IPS-18a (cell line): ENCODE measurements around the gene SMIM15.

Experiments
- H3K27ac ChIP-seq: one replicate; pipeline ENCODE4 v1.5.1; 2013; ENCODE audit warnings: low read length
- H3K27me3 ChIP-seq: one replicate; pipeline ENCODE4 v1.6.1; 2013; ENCODE audit warnings: mild to moderate bottlenecking, low read length; ENCODE audit not compliant: control insufficient read depth, insufficient read depth
- H3K36me3 ChIP-seq: one replicate; pipeline ENCODE4 v1.6.1; 2013; ENCODE audit warnings: low read depth, low read length; ENCODE audit not compliant: control insufficient read depth
- H3K4me1 ChIP-seq: one replicate; pipeline ENCODE4 v1.6.1; 2013; ENCODE audit warnings: low read depth, low read length; ENCODE audit not compliant: control insufficient read depth
- H3K4me3 ChIP-seq: one replicate; pipeline ENCODE4 v1.5.1; 2013; ENCODE audit warnings: low read length
- H3K9ac ChIP-seq: one replicate; pipeline ENCODE4 v1.6.1; 2013; ENCODE audit warnings: mild to moderate bottlenecking, low read length, moderate library complexity
- H3K9me3 ChIP-seq: one replicate; pipeline ENCODE4 v1.6.1; 2013; ENCODE audit warnings: low read depth, low read length; ENCODE audit not compliant: control insufficient read depth

The SMIM15 gene

GRCh38 chr5:61180886-61181285, 18.6 kb upstream of the SMIM15 start:
- Histone ChIP-seq H3K4me1 (no peaks in the 10 kb centered on the region), H3K9ac (no peak overlapping the region), H3K9me3 (no peaks in the 10 kb centered on the region), H3K4me3 (no peak overlapping the region), H3K27ac (no peak overlapping the region), H3K36me3 (no peaks in the 10 kb centered on the region), H3K27me3 (no peaks in the 10 kb centered on the region)

- no peak overlapping the region for H3K4me3 ChIP-seq
- no peaks in the 10 kb centered on the region for H3K36me3 ChIP-seq
- H3K9me3 ChIP-seq: no peaks in the 10 kb centered on the region
- H3K9ac ChIP-seq: no peak overlapping the region
- H3K4me1 ChIP-seq: no peaks in the 10 kb centered on the region
- no peak overlapping the region for H3K27ac ChIP-seq
- H3K27me3 ChIP-seq: no peaks in the 10 kb centered on the region
Measured at GRCh38 chr5:61178702-61179101, 16.4 kb upstream of the SMIM15 start.

DNA sequence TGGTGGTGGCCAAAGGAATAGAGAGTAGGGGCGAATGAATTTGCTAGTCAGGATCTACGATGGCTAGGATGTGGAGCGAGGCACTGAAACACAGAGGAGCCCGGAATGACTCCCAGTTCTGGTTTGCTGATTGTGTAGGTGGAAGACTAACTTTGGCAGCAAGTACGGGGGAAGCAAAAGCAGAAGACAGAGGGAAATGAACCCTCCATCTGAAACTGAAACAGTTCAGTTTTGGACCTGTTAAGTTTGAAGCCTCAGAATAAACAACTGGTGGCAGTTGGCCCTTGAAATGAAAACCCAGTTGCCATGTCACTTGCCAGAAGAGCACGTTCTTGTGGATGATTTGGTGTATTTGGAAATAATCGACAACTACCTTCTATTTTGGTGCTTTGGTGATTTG, 15.4 kb upstream of the SMIM15 start:
- no peaks in the 10 kb centered on the region for H3K36me3 ChIP-seq
- no peaks in the 10 kb centered on the region for H3K4me1 ChIP-seq
- no peak overlapping the region for H3K27ac ChIP-seq
- no peak overlapping the region for H3K4me3 ChIP-seq
- H3K27me3 ChIP-seq: no peaks in the 10 kb centered on the region
- H3K9ac ChIP-seq: no peak overlapping the region
- no peaks in the 10 kb centered on the region for H3K9me3 ChIP-seq

DNA sequence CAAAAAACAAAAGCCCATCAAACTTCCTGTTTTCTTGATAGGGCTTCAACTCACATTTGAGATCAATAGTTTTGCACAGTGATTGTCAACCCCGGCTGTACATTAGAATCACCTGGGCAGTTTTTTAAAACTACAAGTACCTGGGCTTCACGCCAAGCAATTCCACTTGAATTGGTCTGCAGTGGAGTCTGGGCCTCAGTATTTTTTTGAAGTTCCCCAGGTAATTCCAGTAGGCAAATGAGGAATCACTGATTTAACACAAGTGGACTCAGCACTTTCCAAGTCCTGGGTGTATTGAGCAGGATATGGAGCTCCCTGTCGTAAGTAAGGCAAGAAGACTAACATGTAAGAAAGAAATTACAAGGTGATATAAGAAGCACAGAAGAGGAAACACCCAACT, 14.8 kb upstream of the SMIM15 start:
- H3K4me1 ChIP-seq: no peaks in the 10 kb centered on the region
- no peak overlapping the region for H3K4me3 ChIP-seq
- no peaks in the 10 kb centered on the region for H3K27me3 ChIP-seq
- H3K9ac ChIP-seq: no peak overlapping the region
- H3K36me3 ChIP-seq: no peaks in the 10 kb centered on the region
- H3K27ac ChIP-seq: no peak overlapping the region
- no peaks in the 10 kb centered on the region for H3K9me3 ChIP-seq

- Histone ChIP-seq H3K27ac (no peak overlapping the region), H3K36me3 (no peaks in the 10 kb centered on the region)
Measured at GRCh38 chr5:61176631-61177030, 14.4 kb upstream of the SMIM15 start.

DNA sequence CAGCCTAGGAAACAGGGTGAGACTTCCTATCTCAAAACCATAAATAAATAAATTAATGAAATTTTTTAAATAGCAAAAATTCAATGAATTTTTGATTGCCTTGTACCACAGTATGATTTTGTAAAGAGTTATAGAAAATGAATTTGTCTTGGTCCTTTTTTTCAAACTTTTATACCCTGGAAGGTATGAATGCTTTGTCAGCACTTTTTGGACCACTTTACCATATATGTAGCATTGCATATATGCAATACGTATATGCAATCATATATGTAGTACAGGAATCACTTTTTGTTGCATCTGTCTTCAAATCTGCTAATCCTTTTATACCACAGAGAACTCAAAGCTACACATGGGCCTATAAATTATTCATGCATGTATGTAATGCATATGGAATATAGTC, 9.2 kb upstream of the SMIM15 start:
- Histone ChIP-seq H3K4me3 (no peak overlapping the region), H3K9ac (no peak overlapping the region), H3K4me1 (peaks cover 3% of the 10 kb centered on the region), H3K27me3 (no peaks in the 10 kb centered on the region), H3K9me3 (no peaks in the 10 kb centered on the region), H3K27ac (no peak overlapping the region), H3K36me3 (no peaks in the 10 kb centered on the region)

More at GRCh38 chr5:61176631-61177030, 14.4 kb upstream of the SMIM15 start:
- Histone ChIP-seq H3K4me3 (no peak overlapping the region), H3K4me1 (no peaks in the 10 kb centered on the region), H3K9me3 (no peaks in the 10 kb centered on the region), H3K9ac (no peak overlapping the region), H3K27me3 (no peaks in the 10 kb centered on the region)

DNA sequence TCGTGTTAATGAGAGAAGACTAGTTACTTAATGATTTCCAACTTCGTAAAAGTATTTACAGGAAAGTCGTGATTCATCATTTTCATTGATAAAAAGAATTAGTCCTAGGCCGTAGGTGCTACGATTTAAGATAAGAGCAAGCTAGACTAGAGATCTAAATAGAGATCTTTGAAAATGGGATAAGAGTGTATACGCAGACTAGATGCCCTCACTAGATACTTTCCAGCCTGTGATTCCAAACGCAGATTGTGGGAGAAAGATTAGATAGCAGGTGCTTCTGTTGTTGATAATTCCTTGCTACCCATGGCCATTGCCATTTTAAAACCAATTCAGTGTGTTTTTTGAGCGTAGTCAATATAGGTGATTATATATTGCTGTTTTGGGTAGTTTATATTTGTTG, 6.7 kb upstream of the SMIM15 start:
- H3K27me3 ChIP-seq: no peaks in the 10 kb centered on the region
- H3K27ac ChIP-seq: no peak overlapping the region
- H3K4me1 ChIP-seq: peaks cover 3% of the 10 kb centered on the region
- H3K9me3 ChIP-seq: no peaks in the 10 kb centered on the region
- no peak overlapping the region for H3K4me3 ChIP-seq
- no peak overlapping the region for H3K9ac ChIP-seq
- no peaks in the 10 kb centered on the region for H3K36me3 ChIP-seq

DNA sequence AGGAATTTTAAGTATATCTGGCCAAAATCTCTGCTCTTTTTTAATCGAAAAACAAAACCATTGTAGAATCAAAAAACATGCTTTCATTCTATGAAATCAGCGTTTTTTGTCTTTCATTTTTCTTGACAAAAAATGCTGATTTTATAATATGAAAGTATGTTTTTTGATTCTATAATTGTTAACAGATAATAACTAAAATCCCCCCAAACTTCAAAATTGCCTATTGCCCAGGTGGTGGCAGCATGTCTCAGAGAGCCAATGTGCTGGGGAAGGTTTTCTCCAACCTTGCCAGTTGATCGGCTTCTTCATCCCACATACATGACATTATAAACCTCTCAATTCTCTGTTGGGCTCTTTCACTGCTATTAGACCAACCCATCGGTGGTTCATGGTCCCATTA, 5.1 kb upstream of the SMIM15 start:
- Histone ChIP-seq H3K27me3 (no peaks in the 10 kb centered on the region), H3K4me3 (no peak overlapping the region), H3K9ac (no peak overlapping the region), H3K36me3 (no peaks in the 10 kb centered on the region), H3K27ac (no peak overlapping the region), H3K9me3 (no peaks in the 10 kb centered on the region), H3K4me1 (peaks cover 11% of the 10 kb centered on the region)

DNA sequence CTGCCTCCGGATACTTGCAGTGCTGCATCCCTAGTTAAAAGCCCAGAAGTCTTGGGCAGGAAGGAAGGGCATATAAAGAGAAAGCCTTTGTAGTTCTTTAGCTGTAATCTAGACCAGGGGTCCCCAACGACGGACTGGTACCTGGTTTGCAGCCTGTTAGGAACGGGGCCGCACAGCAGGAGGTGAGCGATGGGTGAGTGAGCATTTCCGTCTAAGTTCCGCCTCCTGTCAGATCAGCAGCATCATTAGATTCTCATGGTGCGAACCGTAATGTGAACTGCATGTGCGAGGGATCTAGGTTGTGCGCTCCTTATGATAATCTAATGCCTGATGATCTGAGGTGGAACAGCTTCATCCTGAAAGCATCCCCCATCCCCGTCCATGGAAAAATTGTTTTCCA, 1.6 kb upstream of the SMIM15 start:
- no peak overlapping the region for H3K9ac ChIP-seq
- H3K27ac ChIP-seq: no peak overlapping the region
- no peaks in the 10 kb centered on the region for H3K27me3 ChIP-seq
- H3K4me3 ChIP-seq: peak overlapping the region; percentile 73
- H3K36me3 ChIP-seq: peaks cover 17% of the 10 kb centered on the region
- H3K4me1 ChIP-seq: peaks cover 8% of the 10 kb centered on the region
- H3K9me3 ChIP-seq: no peaks in the 10 kb centered on the region

DNA sequence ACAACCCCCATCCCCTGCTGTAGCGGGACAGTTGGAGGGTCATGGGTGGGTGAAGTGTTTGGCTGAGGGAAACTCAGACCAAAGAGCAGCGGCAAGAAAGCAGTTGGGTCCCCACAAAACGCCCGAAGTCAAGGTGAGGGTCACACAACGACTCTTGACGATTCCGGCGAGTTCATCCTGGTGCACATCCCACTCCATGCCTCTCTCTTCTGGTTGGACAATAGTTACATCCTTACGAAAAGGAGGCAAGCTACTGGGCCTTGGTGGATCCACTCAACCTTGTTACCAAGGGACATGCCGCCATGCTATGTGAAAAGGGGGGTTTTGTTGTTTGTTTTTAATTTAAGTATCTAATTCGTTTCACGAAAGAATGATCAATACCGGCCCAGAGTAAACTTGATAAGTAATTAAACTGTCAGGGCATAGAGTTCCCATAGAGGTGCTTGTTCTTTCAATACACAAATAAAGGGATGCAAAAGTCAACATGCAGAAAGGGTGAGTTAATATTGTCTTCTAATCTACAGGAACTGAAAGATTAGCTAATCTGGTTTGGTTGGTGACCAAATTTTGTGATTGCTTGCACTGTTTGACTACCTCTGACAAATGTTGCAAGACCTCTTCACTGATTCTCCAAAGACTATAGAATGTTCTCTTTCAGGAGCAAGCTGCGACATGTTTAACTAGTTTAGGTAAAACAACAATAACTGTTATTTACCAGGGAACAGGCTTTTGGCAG, 732 bp upstream of the SMIM15 start:
- H3K4me1 ChIP-seq: peaks cover 8% of the 10 kb centered on the region
- H3K4me3 ChIP-seq: peak overlapping the region; percentile 73
- peaks cover 24% of the 10 kb centered on the region for H3K36me3 ChIP-seq
- H3K9ac ChIP-seq: peak overlapping the region; percentile 86
- H3K27ac ChIP-seq: peak overlapping the region; percentile 80
- no peaks in the 10 kb centered on the region for H3K27me3 ChIP-seq
- no peaks in the 10 kb centered on the region for H3K9me3 ChIP-seq

GRCh38 chr5:61160497-61160896, 1.8 kb downstream of the SMIM15 start:
- no peaks in the 10 kb centered on the region for H3K9me3 ChIP-seq
- no peak overlapping the region for H3K27ac ChIP-seq
- H3K4me3 ChIP-seq: no peak overlapping the region
- peaks cover 8% of the 10 kb centered on the region for H3K4me1 ChIP-seq
- H3K27me3 ChIP-seq: no peaks in the 10 kb centered on the region
- H3K36me3 ChIP-seq: peaks cover 27% of the 10 kb centered on the region
- no peak overlapping the region for H3K9ac ChIP-seq

DNA sequence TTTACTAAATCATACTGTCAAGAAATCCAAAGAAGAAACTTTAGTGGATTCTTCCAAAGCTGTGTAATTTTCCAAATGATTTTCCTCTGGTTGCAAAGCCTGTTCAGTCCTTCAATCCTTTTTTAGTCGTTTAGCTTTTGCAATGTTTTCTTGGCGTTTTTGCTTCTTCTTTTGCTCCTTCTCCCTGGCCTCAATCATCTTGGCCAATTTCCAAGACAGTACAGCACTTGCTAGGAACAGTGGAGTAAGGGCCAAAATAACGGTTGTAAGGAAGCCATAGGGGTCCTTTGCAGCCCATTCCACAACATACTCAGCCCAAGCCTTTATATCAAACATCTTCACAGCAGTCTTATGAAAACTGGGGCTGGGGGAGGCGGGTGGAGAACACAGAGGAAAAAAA, 2.4 kb downstream of the SMIM15 start:
- H3K27ac ChIP-seq: no peak overlapping the region
- H3K4me3 ChIP-seq: no peak overlapping the region
- H3K36me3 ChIP-seq: peaks cover 27% of the 10 kb centered on the region
- no peak overlapping the region for H3K9ac ChIP-seq
- H3K27me3 ChIP-seq: no peaks in the 10 kb centered on the region
- H3K4me1 ChIP-seq: peaks cover 8% of the 10 kb centered on the region
- H3K9me3 ChIP-seq: no peaks in the 10 kb centered on the region
